ENCODE results near the gene C5orf15.

DNA sequence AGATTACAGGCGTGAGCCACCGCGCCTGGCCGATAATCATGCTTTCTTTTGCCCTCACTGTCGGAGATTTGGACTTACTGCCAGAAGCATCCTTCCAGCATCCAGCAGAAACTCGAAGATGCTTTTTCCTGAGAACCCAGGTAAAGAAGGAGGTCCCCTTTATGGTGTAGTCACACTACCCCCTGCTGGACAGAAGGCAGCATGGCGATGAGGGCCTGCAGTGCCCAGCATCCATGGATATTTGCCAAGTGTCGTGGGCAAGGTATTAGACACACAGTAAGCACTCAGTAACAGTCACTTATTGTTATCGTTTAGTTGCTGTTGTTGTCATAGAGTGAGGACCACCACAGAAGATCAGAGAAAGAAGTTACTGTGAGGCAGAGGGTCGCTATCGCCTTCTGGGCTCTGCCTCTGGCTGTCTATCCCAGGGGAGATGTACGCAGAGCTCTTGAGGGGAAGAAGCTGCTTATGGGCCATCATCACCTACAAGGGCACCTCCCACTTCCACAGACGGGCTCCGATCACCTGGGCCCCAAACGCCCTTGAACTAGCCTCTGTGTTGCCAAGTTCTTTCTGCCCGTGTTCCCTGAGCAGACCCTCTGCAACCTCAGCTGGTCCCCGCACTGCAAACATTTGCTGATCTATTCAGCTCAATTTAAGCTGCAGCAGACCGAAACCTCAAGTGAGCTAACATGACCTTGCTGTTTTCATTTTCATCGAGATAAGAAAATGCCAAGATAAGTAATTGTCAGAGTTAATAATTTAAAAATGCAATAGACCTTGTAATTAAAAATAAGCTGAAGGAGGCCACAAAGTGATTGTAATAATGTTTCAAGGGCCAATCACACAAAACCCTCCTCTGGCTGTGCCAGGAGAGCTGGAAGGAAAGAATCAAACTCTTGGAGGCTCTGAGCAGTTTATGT, 23.9 kb downstream of the C5orf15 start:
- TF ChIP-seq, protein P1, sequence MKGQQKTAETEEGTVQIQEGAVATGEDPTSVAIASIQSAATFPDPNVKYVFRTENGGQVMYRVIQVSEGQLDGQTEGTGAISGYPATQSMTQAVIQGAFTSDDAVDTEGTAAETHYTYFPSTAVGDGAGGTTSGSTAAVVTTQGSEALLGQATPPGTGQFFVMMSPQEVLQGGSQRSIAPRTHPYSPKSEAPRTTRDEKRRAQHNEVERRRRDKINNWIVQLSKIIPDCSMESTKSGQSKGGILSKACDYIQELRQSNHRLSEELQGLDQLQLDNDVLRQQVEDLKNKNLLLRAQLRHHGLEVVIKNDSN (IDR thresholded peaks at IDR 0.05), result no peak
- TF ChIP-seq TCF12 (IDR thresholded peaks at IDR 0.05; ENCODE audit: low read depth), result no peak
- peak; percentile 88 for TF ChIP-seq RAD21 (IDR thresholded peaks at IDR 0.05; ENCODE audit: low read depth)
- TF ChIP-seq EP300 (IDR thresholded peaks at IDR 0.05; ENCODE audit: borderline replicate concordance), result no peak
- TF ChIP-seq, protein P2, sequence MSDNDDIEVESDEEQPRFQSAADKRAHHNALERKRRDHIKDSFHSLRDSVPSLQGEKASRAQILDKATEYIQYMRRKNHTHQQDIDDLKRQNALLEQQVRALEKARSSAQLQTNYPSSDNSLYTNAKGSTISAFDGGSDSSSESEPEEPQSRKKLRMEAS (IDR thresholded peaks at IDR 0.05), result no peak
- no peak for TF ChIP-seq CEBPB (IDR thresholded peaks at IDR 0.05)
- TF ChIP-seq, protein P3, sequence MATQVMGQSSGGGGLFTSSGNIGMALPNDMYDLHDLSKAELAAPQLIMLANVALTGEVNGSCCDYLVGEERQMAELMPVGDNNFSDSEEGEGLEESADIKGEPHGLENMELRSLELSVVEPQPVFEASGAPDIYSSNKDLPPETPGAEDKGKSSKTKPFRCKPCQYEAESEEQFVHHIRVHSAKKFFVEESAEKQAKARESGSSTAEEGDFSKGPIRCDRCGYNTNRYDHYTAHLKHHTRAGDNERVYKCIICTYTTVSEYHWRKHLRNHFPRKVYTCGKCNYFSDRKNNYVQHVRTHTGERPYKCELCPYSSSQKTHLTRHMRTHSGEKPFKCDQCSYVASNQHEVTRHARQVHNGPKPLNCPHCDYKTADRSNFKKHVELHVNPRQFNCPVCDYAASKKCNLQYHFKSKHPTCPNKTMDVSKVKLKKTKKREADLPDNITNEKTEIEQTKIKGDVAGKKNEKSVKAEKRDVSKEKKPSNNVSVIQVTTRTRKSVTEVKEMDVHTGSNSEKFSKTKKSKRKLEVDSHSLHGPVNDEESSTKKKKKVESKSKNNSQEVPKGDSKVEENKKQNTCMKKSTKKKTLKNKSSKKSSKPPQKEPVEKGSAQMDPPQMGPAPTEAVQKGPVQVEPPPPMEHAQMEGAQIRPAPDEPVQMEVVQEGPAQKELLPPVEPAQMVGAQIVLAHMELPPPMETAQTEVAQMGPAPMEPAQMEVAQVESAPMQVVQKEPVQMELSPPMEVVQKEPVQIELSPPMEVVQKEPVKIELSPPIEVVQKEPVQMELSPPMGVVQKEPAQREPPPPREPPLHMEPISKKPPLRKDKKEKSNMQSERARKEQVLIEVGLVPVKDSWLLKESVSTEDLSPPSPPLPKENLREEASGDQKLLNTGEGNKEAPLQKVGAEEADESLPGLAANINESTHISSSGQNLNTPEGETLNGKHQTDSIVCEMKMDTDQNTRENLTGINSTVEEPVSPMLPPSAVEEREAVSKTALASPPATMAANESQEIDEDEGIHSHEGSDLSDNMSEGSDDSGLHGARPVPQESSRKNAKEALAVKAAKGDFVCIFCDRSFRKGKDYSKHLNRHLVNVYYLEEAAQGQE (IDR thresholded peaks at IDR 0.05; ENCODE audit: low read depth), result no peak
- TF ChIP-seq CREB1 (IDR thresholded peaks at IDR 0.05; ENCODE audit: low read depth), result no peak
- no peak; the same call in 1 of the 2 replicates for TF ChIP-seq NFIC (IDR thresholded peaks at IDR 0.05)
- no peak for TF ChIP-seq YY1 (IDR thresholded peaks at IDR 0.05; ENCODE audit: low read depth)
- TF ChIP-seq TEAD4 (IDR thresholded peaks at IDR 0.05), result no peak
- TF ChIP-seq EGR1 (IDR thresholded peaks at IDR 0.05), result no peak
- TF ChIP-seq ZBTB7A (IDR thresholded peaks at IDR 0.05; ENCODE audit: low read depth), result no peak
